ENCODE measurements around the gene NKD2.
"Not testable (repeated sequence)": the region's sequence is repeated elsewhere in the genome, so short reads cannot be mapped to it uniquely, and the experiment has no call there.

Gene NKD2

GRCh38 chr5:1056611-1057484 is 48.2 kb downstream of the NKD2 start:
- Histone ChIP-seq H3K27ac (no peak overlapping the region), H3K4me3 (no peak overlapping the region)
- DNase-seq (ENCODE audit: low spot score), result no peak
- no peak for TF ChIP-seq CTCF (IDR thresholded peaks at IDR 0.05)

DNA sequence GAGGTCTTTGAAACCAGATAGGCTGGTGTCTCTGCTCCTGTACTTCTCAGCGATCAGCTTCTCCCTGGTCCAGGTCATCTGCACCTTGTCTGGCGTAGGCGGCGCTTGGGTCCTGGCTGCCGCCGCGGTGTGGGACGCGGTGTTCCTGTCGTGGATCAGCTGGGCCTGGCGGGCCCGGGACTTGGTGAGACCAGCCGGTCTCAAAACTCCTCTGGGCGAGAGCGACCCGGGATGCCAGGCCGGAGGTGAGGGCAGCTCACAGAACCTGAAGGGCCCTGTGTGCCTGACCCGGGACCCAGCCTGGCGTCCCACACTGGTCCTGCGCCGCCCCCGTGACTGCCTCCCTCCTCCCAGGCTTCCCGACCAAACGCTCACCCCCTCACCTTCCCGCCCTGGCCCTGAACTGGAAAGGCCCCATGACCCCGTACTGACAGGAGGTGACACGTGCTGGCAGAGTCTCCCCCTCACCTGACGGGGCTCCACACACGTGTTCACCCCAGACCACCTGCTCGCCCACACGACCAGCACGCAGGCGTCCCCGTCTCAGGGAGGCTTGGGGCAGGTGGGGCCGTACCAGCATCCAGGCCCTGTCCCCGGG is 49.0 kb downstream of the NKD2 start:
- no peak for DNase-seq (ENCODE audit: low spot score)
- Histone ChIP-seq H3K4me3 (no peak overlapping the region), H3K27ac (no peak overlapping the region)
- no peak for TF ChIP-seq CTCF (IDR thresholded peaks at IDR 0.05)

GRCh38 chr5:1058083-1058945 is 49.7 kb downstream of the NKD2 start:
- DNase-seq (ENCODE audit: low spot score), result no peak
- no peak for TF ChIP-seq CTCF (IDR thresholded peaks at IDR 0.05)
- H3K4me3 ChIP-seq, result no peak overlapping the region
- H3K27ac ChIP-seq, result no peak overlapping the region

DNA sequence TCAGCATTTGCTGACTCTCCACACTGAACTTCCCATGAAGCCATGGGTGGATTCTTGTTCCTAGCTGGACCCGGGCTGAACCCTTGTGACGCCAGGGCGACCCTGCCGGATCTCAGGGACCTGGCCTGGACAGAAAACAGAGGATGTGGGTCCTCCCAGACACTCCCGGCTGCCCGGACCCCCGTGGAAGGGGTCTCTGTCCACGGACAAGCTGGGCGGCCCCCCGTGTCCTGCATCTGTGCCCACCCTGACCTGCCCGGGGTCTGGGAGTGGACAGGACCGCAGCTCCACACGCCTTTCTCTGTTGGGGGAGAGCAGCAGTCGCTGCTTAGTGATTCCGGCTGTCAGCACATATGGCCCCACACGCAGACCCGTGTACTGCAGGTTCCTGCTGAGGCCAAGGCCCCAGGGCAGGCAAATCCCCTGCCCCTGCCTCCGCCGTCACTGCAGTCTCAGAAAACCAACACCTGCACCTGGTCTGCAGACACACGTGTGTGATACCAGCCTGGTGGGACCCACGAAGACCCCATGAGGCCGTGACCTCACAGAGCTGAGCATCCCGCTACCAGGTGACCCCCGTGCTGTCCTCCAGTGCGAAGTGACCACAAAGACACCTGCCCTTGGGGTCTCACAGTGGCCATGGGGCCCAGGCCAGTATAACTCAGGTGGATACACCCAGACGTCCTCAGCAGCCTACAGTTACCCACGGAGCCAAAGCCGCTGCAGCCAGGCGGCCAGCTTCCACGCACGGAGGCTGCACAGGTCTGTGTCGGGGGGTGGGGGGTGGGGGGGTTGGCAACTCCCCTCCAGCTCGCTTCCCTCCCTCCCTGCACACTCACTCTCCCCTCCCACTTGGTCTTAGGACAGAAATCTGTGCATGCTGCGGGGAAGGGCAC is 50.6 kb downstream of the NKD2 start:
- H3K27ac ChIP-seq, result no peak overlapping the region
- TF ChIP-seq CTCF (IDR thresholded peaks at IDR 0.05), result no peak
- DNase-seq (ENCODE audit: low spot score), result no peak

GRCh38 chr5:1059884-1060263 is 51.3 kb downstream of the NKD2 start:
- H3K4me3 ChIP-seq, result no peak overlapping the region
- no peak for TF ChIP-seq CTCF (IDR thresholded peaks at IDR 0.05)
- H3K27ac ChIP-seq, result no peak overlapping the region
- DNase-seq (ENCODE audit: low spot score), result no peak

More for the DNA sequence above, 50.6 kb downstream of the NKD2 start:
- H3K4me3 ChIP-seq, result no peak overlapping the region

- no peak for TF ChIP-seq CTCF (IDR thresholded peaks at IDR 0.05)
- Histone ChIP-seq H3K4me3 (no peak overlapping the region), H3K27ac (no peak overlapping the region)
- DNase-seq (ENCODE audit: low spot score), result no peak
Measured at GRCh38 chr5:1060535-1060981, 52.0 kb downstream of the NKD2 start.

GRCh38 chr5:1061292-1061691 is 52.7 kb downstream of the NKD2 start:
- not testable (repeated sequence) for H3K4me3 ChIP-seq; H3K27ac ChIP-seq; DNase-seq (ENCODE audit: low spot score)

All from coronary artery (tissue), 2 donors.